Nephron (organoid): ENCODE measurements around the gene ADAMTS16.

Experiments used
- H3K27ac Mint-ChIP-seq, 3 experiments: 2 replicates each; pipeline ENCODE4 v1.8.0; 2020; ENCODE audit warnings: mixed read lengths in 3 of 3, mild to moderate bottlenecking in 2 of 3, moderate library complexity in 1 of 3
- H3K27me3 Mint-ChIP-seq: 2 replicates; pipeline ENCODE4 v1.8.0; 2021; ENCODE audit warnings: low read depth, mild to moderate bottlenecking, moderate library complexity, mixed read lengths
- H3K36me3 Mint-ChIP-seq: 2 replicates; pipeline ENCODE4 v1.8.0; 2020; ENCODE audit warnings: low read depth, mixed read lengths
- H3K4me1 Mint-ChIP-seq: 2 replicates; pipeline ENCODE4 v1.8.0; 2020; ENCODE audit warnings: mixed read lengths
- H3K4me3 Mint-ChIP-seq, 3 experiments: 2 replicates each; pipeline ENCODE4 v1.8.0; 2020; ENCODE audit warnings: mild to moderate bottlenecking in 3 of 3, mixed read lengths in 3 of 3, moderate library complexity in 2 of 3
- H3K9me3 Mint-ChIP-seq: 2 replicates; pipeline ENCODE4 v1.8.0; 2020; ENCODE audit warnings: mixed read lengths
- CTCF ChIP-seq, 3 experiments: fragments of 200-600 bp; sonication (generic); IDR thresholded peaks; one replicate each; pipeline ENCODE4 v1.5.0; 2021; ENCODE audit warnings: antibody characterized with exemption in 3 of 3; ENCODE audit not compliant: unreplicated experiment in 3 of 3

Gene ADAMTS16

GRCh38 chr5:5271786-5272321, 131.7 kb downstream of the ADAMTS16 start:
- peaks cover 2% of the 10 kb centered on the region for H3K27me3 Mint-ChIP-seq
- peaks cover 23% of the 10 kb centered on the region for H3K36me3 Mint-ChIP-seq
- H3K4me3 Mint-ChIP-seq = peak overlapping the region in 2 of 3 experiments; percentile 41 to 62
- H3K27ac Mint-ChIP-seq = peak overlapping the region; percentile 72 to 91 (median 89)
- TF ChIP-seq CTCF (IDR thresholded peaks at IDR 0.05; ENCODE audit: unreplicated experiment in 3 of 3) = no peak
- H3K9me3 Mint-ChIP-seq = no peaks in the 10 kb centered on the region
- H3K4me1 Mint-ChIP-seq = peaks cover 21% of the 10 kb centered on the region

GRCh38 chr5:5273398-5273797, 133.3 kb downstream of the ADAMTS16 start:
- TF ChIP-seq CTCF (IDR thresholded peaks at IDR 0.05; ENCODE audit: unreplicated experiment in 3 of 3) = no peak
- H3K36me3 Mint-ChIP-seq = peaks cover 8% of the 10 kb centered on the region
- peak overlapping the region in 2 of 3 experiments; percentile 34 to 48 for H3K27ac Mint-ChIP-seq
- no peaks in the 10 kb centered on the region for H3K27me3 Mint-ChIP-seq
- H3K9me3 Mint-ChIP-seq = no peaks in the 10 kb centered on the region
- no peak overlapping the region for H3K4me3 Mint-ChIP-seq
- peaks cover 21% of the 10 kb centered on the region for H3K4me1 Mint-ChIP-seq

GRCh38 chr5:5273976-5274375, 133.8 kb downstream of the ADAMTS16 start:
- H3K27me3 Mint-ChIP-seq = no peaks in the 10 kb centered on the region
- peak overlapping the region in 2 of 3 experiments; percentile 34 to 39 for H3K27ac Mint-ChIP-seq
- no peaks in the 10 kb centered on the region for H3K9me3 Mint-ChIP-seq
- peaks cover 6% of the 10 kb centered on the region for H3K36me3 Mint-ChIP-seq
- H3K4me1 Mint-ChIP-seq = peaks cover 21% of the 10 kb centered on the region
- no peak overlapping the region for H3K4me3 Mint-ChIP-seq
- no peak for TF ChIP-seq CTCF (IDR thresholded peaks at IDR 0.05; ENCODE audit: unreplicated experiment in 3 of 3)

- H3K27me3 Mint-ChIP-seq = no peaks in the 10 kb centered on the region
- no peak overlapping the region for H3K4me3 Mint-ChIP-seq
- H3K36me3 Mint-ChIP-seq = no peaks in the 10 kb centered on the region
- no peak overlapping the region for H3K27ac Mint-ChIP-seq
- no peak for TF ChIP-seq CTCF (IDR thresholded peaks at IDR 0.05; ENCODE audit: unreplicated experiment in 3 of 3)
- H3K9me3 Mint-ChIP-seq = no peaks in the 10 kb centered on the region
- H3K4me1 Mint-ChIP-seq = peaks cover 21% of the 10 kb centered on the region
Observed at GRCh38 chr5:5275211-5275610, 135.1 kb downstream of the ADAMTS16 start.

- no peaks in the 10 kb centered on the region for H3K27me3 Mint-ChIP-seq
- H3K9me3 Mint-ChIP-seq = no peaks in the 10 kb centered on the region
- H3K4me3 Mint-ChIP-seq = no peak overlapping the region
- no peaks in the 10 kb centered on the region for H3K36me3 Mint-ChIP-seq
- peak overlapping the region in 1 of 3 experiments; percentile 5 for H3K27ac Mint-ChIP-seq
- TF ChIP-seq CTCF (IDR thresholded peaks at IDR 0.05; ENCODE audit: unreplicated experiment in 3 of 3) = no peak
- H3K4me1 Mint-ChIP-seq = peaks cover 19% of the 10 kb centered on the region
Observed at GRCh38 chr5:5276430-5276829, 136.3 kb downstream of the ADAMTS16 start.

- Mint-ChIP-seq H3K27ac (no peak overlapping the region), H3K9me3 (no peaks in the 10 kb centered on the region), H3K4me1 (peaks cover 13% of the 10 kb centered on the region), H3K4me3 (no peak overlapping the region), H3K36me3 (no peaks in the 10 kb centered on the region), H3K27me3 (no peaks in the 10 kb centered on the region)
- TF ChIP-seq CTCF (IDR thresholded peaks at IDR 0.05; ENCODE audit: unreplicated experiment in 3 of 3) = no peak
Observed at GRCh38 chr5:5276951-5277517, 136.9 kb downstream of the ADAMTS16 start.
